B cell (primary cell): Measurements from ENCODE around the gene AREL1.

Source experiments
- EZH2 ChIP-seq: IDR thresholded peaks from 2 replicates; pipeline ENCODE4 v1.6.1; 2012; ENCODE audit warnings: borderline replicate concordance, low read depth, mild to moderate bottlenecking, moderate library complexity, low read length; ENCODE audit not compliant: insufficient read depth, poor library complexity, severe bottlenecking
- TF ChIP-seq, protein P1 (sequence below): fragments of 200-600 bp; IDR thresholded peaks from one replicate; pipeline ENCODE4 v1.8.0; 2022; ENCODE audit warnings: antibody characterized with exemption, mild to moderate bottlenecking

DNA sequence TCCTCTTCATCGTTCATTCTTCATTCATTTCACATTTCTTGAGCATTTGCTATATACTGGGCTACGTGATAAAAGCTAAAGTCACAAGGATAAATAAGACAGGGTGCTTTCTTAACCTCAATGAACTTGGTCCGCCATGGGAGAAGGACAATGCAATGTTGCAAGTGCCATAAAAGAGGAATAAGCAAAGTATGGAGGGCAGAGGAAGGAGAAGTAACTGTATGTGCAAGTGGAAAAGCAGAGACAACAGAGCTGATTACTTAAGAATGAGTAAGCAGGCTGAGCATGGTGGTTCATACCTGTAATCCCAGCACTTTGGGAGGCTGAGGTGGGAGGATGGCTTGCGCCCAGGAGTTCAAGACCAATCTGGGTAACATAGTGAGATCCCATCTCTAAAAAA lies 14.4 kb downstream of the AREL1 start:
- TF ChIP-seq, protein P1, sequence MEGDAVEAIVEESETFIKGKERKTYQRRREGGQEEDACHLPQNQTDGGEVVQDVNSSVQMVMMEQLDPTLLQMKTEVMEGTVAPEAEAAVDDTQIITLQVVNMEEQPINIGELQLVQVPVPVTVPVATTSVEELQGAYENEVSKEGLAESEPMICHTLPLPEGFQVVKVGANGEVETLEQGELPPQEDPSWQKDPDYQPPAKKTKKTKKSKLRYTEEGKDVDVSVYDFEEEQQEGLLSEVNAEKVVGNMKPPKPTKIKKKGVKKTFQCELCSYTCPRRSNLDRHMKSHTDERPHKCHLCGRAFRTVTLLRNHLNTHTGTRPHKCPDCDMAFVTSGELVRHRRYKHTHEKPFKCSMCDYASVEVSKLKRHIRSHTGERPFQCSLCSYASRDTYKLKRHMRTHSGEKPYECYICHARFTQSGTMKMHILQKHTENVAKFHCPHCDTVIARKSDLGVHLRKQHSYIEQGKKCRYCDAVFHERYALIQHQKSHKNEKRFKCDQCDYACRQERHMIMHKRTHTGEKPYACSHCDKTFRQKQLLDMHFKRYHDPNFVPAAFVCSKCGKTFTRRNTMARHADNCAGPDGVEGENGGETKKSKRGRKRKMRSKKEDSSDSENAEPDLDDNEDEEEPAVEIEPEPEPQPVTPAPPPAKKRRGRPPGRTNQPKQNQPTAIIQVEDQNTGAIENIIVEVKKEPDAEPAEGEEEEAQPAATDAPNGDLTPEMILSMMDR, result no peak
- no peak for TF ChIP-seq EZH2
